Lung (tissue), 12 donors: ENCODE results near the gene ATP11A. TPM values are rescaled to one million over a fixed set of nuclear protein-coding genes. Genes with fewer than 3 reads are reported as not detected.

Source experiments
- ATAC-seq: fragments of 200-7000 bp; cut with Tn5 transposase; one replicate; pipeline ENCODE4 v1.9.1; 2020; ENCODE audit warnings: moderate number of reproducible peaks; ENCODE audit not compliant: insufficient read depth, low FRiP score
- DNase-seq, 3 donors: peaks; one replicate each; pipeline ENCODE4 v3.0.0-alpha.2; 2013 to 2017
- H3K27ac ChIP-seq, 2 donors: one replicate each; pipeline ENCODE4 v1.5.1; 2013; ENCODE audit warnings: mild to moderate bottlenecking in 2 of 2, moderate library complexity in 2 of 2, control low read depth in 1 of 2, inconsistent platforms in 1 of 2, low read depth in 1 of 2, low read length in 1 of 2
- H3K27me3 ChIP-seq, 3 donors: one replicate each; pipeline ENCODE4 v1.5.1; 2013; ENCODE audit warnings: low read length in 2 of 3; ENCODE audit not compliant: control insufficient read depth in 3 of 3, insufficient read depth in 3 of 3
- H3K36me3 ChIP-seq, 4 donors: one replicate each; pipeline ENCODE4 v1.5.1; 2013; ENCODE audit warnings: low read length in 4 of 4, mild to moderate bottlenecking in 1 of 4, moderate library complexity in 1 of 4; ENCODE audit not compliant: control insufficient read depth in 4 of 4, insufficient read depth in 4 of 4
- H3K4me1 ChIP-seq, 5 donors: one replicate each; pipeline ENCODE4 v1.5.1; 2013; ENCODE audit warnings: low read length in 5 of 5, mild to moderate bottlenecking in 2 of 5, moderate library complexity in 1 of 5; ENCODE audit not compliant: control insufficient read depth in 5 of 5, insufficient read depth in 5 of 5
- H3K4me3 ChIP-seq: one replicate; pipeline ENCODE4 v1.5.1; 2013; ENCODE audit warnings: mild to moderate bottlenecking, control low read depth, moderate library complexity
- H3K9ac ChIP-seq, 2 donors: one replicate each; pipeline ENCODE4 v1.5.1; 2013; ENCODE audit warnings: low read length in 2 of 2, control low read depth in 1 of 2; ENCODE audit not compliant: insufficient read depth in 1 of 2
- H3K9me3 ChIP-seq, 4 donors: one replicate each; pipeline ENCODE4 v1.5.1; 2013; ENCODE audit warnings: low read length in 3 of 4, mild to moderate bottlenecking in 1 of 4, moderate library complexity in 1 of 4; ENCODE audit not compliant: control insufficient read depth in 4 of 4, insufficient read depth in 3 of 4
- CTCF ChIP-seq: IDR thresholded peaks from 2 replicates; pipeline ENCODE4 v1.5.1; 2012; ENCODE audit warnings: mild to moderate bottlenecking; ENCODE audit errors: control extremely low read depth, extremely low read depth
- WGBS, 2 donors: extraction: QIAGEN DNeasy Blood & Tissue Kit; methylation state at CpG; one replicate each; pipeline ENCODE4 v1.1.7; 2013; 5-methylcytosine and 5-hydroxymethylcytosine counted together
- polyA plus RNA-seq, 2 donors: library from polyadenylated mRNA; stranded (reverse); fragments of 200-250 nt; gene quantifications; one replicate each; pipeline ENCODE4 v1.2.1, GENCODE V29; 2013
- total RNA-seq, 2 donors: library from RNA; depleted of rRNA in 1 of 2; stranded (reverse); fragments of >200 nt in 1 of 2; gene quantifications; one replicate each; pipeline ENCODE4 v1.2.1, GENCODE V29; 2014 to 2021
- donor health status: control.
- donor health status: control.
- donor health status: Bipolar disorder and iron deficiency.
- donor health status: healthy.
- donor health status: DM: yes; HTN: yes; CAD: no.

Gene ATP11A
- total and polyA plus RNA-seq, 4 donors = 46.3 to 317 (median 162) TPM

GRCh38 chr13:112729408-112729807, 39.6 kb downstream of the ATP11A start:
- no peak for TF ChIP-seq CTCF
- no peak overlapping the region for H3K9ac ChIP-seq
- H3K27ac ChIP-seq = peak overlapping the region; percentile 74 to 91
- H3K27me3 ChIP-seq = no peaks in the 10 kb centered on the region
- 87 to 89% methylated on average over 22 of the region's 22 CpGs for WGBS, 2 donors
- peaks cover 0 to 22% (median 21%) of the 10 kb centered on the region in 5 donors for H3K4me1 ChIP-seq
- no peaks in the 10 kb centered on the region for H3K9me3 ChIP-seq
- ATAC-seq = no peak
- H3K4me3 ChIP-seq = no peak overlapping the region
- no peak for DNase-seq
- peaks cover 0 to 7% (median 0%) of the 10 kb centered on the region in 4 donors for H3K36me3 ChIP-seq

GRCh38 chr13:112730157-112730671, 40.4 kb downstream of the ATP11A start:
- peaks cover 0 to 27% (median 18%) of the 10 kb centered on the region in 5 donors for H3K4me1 ChIP-seq
- TF ChIP-seq CTCF = no peak
- H3K36me3 ChIP-seq = peaks cover 0 to 4% (median 0%) of the 10 kb centered on the region in 4 donors
- peak overlapping the region in 1 of 2 donors; percentile 91 for H3K27ac ChIP-seq
- WGBS, 2 donors = 87 to 89% methylated on average over 21 of the region's 21 CpGs
- H3K27me3 ChIP-seq = no peaks in the 10 kb centered on the region
- ATAC-seq (no peak), DNase-seq (no peak)
- no peak overlapping the region for H3K9ac ChIP-seq
- H3K4me3 ChIP-seq = no peak overlapping the region
- H3K9me3 ChIP-seq = no peaks in the 10 kb centered on the region

GRCh38 chr13:112731667-112732616, 42.1 kb downstream of the ATP11A start:
- H3K27me3 ChIP-seq = no peaks in the 10 kb centered on the region
- TF ChIP-seq CTCF = no peak
- no peak for DNase-seq
- peak overlapping the region in 1 of 2 donors; percentile 14 for H3K27ac ChIP-seq
- H3K9me3 ChIP-seq = no peaks in the 10 kb centered on the region
- ATAC-seq = no peak
- H3K36me3 ChIP-seq = peaks cover 0 to 4% (median 0%) of the 10 kb centered on the region in 4 donors
- no peak overlapping the region for H3K9ac ChIP-seq
- 90 to 91% methylated on average over 20 of the region's 20 CpGs for WGBS, 2 donors
- H3K4me3 ChIP-seq = no peak overlapping the region
- H3K4me1 ChIP-seq = peaks cover 0 to 19% (median 12%) of the 10 kb centered on the region in 5 donors
